Loucy (cell line): ENCODE data around the gene KRT6C.
"Not testable (repeated sequence)": the region's sequence is repeated elsewhere in the genome, so short reads cannot be mapped to it uniquely, and the experiment has no call there.

ENCODE experiments used
- H2AFZ ChIP-seq: fragments of 200-600 bp; sonication (generic); 2 replicates; pipeline ENCODE4 v1.6.0; 2016; ENCODE audit warnings: antibody characterized with exemption, mild to moderate bottlenecking, low read length, moderate library complexity
- H3F3A ChIP-seq: fragments of 200-600 bp; 2 replicates; pipeline ENCODE4 v1.6.0; 2016; ENCODE audit warnings: antibody characterized with exemption, low read depth, mild to moderate bottlenecking
- H3K27me3 ChIP-seq: fragments of 200-600 bp; sonication (generic); 2 replicates; pipeline ENCODE4 v1.6.1; 2014; ENCODE audit warnings: low read length, mild to moderate bottlenecking; ENCODE audit not compliant: insufficient read depth, poor library complexity, severe bottlenecking
- H3K36me3 ChIP-seq: fragments of 200-600 bp; sonication (generic); 2 replicates; pipeline ENCODE4 v1.6.1; 2016; ENCODE audit warnings: low read length; ENCODE audit not compliant: insufficient read depth
- H3K4me1 ChIP-seq: fragments of 200-600 bp; sonication (generic); 2 replicates; pipeline ENCODE4 v1.5.1; 2014; ENCODE audit warnings: low read length, mild to moderate bottlenecking; ENCODE audit not compliant: insufficient read depth, poor library complexity, severe bottlenecking
- H3K4me2 ChIP-seq: fragments of 200-600 bp; sonication (generic); 2 replicates; pipeline ENCODE4 v1.6.0; 2014; ENCODE audit warnings: antibody characterized with exemption, low read length, low read depth, mild to moderate bottlenecking; ENCODE audit not compliant: poor library complexity, severe bottlenecking
- H3K4me3 ChIP-seq: fragments of 200-600 bp; sonication (generic); 2 replicates; pipeline ENCODE4 v1.5.1; 2014; ENCODE audit warnings: low read length, mild to moderate bottlenecking, mixed read lengths; ENCODE audit not compliant: poor library complexity, severe bottlenecking
- H3K79me2 ChIP-seq: fragments of 200-600 bp; sonication (generic); 2 replicates; pipeline ENCODE4 v1.6.1; 2014; ENCODE audit warnings: low read length; ENCODE audit not compliant: insufficient read depth
- H3K9ac ChIP-seq: fragments of 200-600 bp; sonication (generic); 2 replicates; pipeline ENCODE4 v1.6.0; 2014; ENCODE audit warnings: mild to moderate bottlenecking, low read depth, low read length, moderate library complexity; ENCODE audit not compliant: poor library complexity, severe bottlenecking
- H3K9me2 ChIP-seq: fragments of 200-600 bp; sonication (generic); replicated peaks from 2 replicates; pipeline ENCODE4 v1.6.1; 2016; ENCODE audit warnings: low read depth, low read length, mixed read lengths
- H3K9me3 ChIP-seq: fragments of 200-600 bp; sonication (generic); 2 replicates; pipeline ENCODE4 v1.6.1; 2014; ENCODE audit warnings: mild to moderate bottlenecking, antibody characterized with exemption, low read length, low read depth; ENCODE audit not compliant: insufficient read depth
- H4K20me1 ChIP-seq: fragments of 200-600 bp; sonication (generic); 2 replicates; pipeline ENCODE4 v1.6.0; 2014; ENCODE audit warnings: antibody characterized with exemption, low read length, mild to moderate bottlenecking; ENCODE audit not compliant: insufficient read depth, poor library complexity, severe bottlenecking
- EZH2phosphoT487 ChIP-seq: fragments of 200-600 bp; IDR thresholded peaks from 2 replicates; pipeline ENCODE4 v1.6.1; 2018; ENCODE audit warnings: antibody characterized with exemption, mild to moderate bottlenecking, moderate library complexity, borderline replicate concordance
- TF ChIP-seq, protein P1 (sequence below): fragments of 200-600 bp; sonication (generic); conservative IDR thresholded peaks from 2 replicates; pipeline ENCODE4 v1.5.1; 2014; ENCODE audit warnings: mild to moderate bottlenecking, antibody characterized with exemption, low read length

Gene KRT6C

DNA sequence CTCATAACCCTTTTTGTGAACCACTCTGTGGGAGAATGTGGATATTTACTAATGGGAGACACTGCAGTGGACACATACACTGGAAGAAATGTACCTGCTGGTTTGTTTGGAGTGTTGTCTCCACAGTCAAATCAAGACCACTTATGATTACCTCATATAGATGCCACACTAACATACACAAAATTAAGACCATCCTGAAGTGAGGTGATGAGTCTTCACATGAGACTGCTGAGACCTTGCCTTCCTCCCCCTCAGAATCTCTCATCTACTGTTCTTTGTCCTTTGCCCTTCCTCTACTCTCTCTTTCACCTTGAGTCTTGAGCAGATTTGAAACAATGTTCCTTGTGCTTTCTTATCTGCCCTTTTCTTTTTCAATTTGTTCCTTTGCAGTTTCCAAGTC, 15.1 kb upstream of the KRT6C start:
- H3K9me2 ChIP-seq, result no peaks in the 10 kb centered on the region; the same call in 1 of the 2 replicates
- H2AFZ ChIP-seq, result no peak overlapping the region
- no peak for TF ChIP-seq EZH2phosphoT487
- TF ChIP-seq, protein P1, sequence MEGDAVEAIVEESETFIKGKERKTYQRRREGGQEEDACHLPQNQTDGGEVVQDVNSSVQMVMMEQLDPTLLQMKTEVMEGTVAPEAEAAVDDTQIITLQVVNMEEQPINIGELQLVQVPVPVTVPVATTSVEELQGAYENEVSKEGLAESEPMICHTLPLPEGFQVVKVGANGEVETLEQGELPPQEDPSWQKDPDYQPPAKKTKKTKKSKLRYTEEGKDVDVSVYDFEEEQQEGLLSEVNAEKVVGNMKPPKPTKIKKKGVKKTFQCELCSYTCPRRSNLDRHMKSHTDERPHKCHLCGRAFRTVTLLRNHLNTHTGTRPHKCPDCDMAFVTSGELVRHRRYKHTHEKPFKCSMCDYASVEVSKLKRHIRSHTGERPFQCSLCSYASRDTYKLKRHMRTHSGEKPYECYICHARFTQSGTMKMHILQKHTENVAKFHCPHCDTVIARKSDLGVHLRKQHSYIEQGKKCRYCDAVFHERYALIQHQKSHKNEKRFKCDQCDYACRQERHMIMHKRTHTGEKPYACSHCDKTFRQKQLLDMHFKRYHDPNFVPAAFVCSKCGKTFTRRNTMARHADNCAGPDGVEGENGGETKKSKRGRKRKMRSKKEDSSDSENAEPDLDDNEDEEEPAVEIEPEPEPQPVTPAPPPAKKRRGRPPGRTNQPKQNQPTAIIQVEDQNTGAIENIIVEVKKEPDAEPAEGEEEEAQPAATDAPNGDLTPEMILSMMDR, result no peak
- no peaks in the 10 kb centered on the region for H4K20me1 ChIP-seq
- no peak overlapping the region for H3K4me2 ChIP-seq
- no peaks in the 10 kb centered on the region for H3K27me3 ChIP-seq
- no peaks in the 10 kb centered on the region; the same call in 1 of the 2 replicates for H3K9me3 ChIP-seq
- H3K36me3 ChIP-seq, result no peaks in the 10 kb centered on the region
- no peaks in the 10 kb centered on the region for H3K79me2 ChIP-seq
- H3F3A ChIP-seq, result no peaks in the 10 kb centered on the region
- H3K4me3 ChIP-seq, result no peak overlapping the region
- no peaks in the 10 kb centered on the region for H3K4me1 ChIP-seq
- H3K9ac ChIP-seq, result no peak overlapping the region

DNA sequence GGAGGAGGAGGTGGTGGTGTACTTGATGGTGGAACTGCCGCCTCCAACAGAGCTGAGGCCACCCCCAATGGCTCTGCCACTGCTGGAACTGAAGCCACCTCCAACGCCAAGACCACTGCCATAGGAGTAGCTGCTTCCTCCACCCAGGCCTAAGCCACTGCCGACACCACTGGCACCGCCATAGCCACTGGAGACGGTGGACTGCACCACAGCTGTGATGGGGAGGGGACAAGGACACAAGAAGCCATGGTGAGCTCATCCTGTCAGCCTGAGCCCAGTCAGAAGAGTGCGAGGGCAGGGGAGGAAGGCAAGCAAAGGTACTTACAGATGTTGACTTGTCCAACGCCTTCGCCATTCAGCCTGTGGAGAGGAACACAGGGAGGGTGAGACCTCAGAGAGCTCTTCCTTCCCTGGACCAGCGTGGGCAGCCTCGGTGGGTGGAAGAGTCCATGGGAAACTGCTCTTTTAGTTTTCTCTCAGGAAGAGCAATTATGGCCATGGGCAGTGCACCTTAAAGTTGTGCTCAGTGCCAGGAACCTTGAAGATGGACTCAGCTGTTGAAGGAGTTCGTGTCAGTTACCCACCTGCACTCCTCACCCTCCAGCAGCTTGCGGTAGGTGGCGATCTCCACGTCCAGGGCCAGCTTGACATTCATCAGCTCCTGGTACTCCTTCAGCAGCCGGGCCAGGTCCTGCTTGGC, 14.3 kb upstream of the KRT6C start:
- H3K27me3 ChIP-seq, H3K9me3 ChIP-seq: not testable (repeated sequence)

DNA sequence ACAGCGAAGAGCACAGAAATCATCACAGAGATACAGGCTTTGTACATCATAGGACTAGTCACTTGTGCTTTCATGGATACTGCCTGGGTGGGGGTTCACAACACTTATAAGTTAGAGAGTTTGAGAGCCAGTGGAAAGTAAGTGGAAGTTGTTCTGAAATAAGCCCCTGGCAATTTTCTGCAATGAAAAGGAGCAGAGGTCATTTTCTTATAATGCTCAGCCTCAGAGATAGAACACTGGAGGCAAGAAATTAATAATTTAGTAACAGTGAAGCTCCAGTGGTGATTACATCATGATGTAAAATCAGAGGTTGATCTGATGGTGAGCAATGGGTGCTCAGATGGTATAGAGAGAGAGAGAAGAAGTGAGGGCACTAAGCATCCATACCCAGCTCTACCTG, 13.6 kb upstream of the KRT6C start:
- Histone ChIP-seq H3K79me2 (no peaks in the 10 kb centered on the region), H3F3A (no peaks in the 10 kb centered on the region), H4K20me1 (no peaks in the 10 kb centered on the region), H3K36me3 (no peaks in the 10 kb centered on the region), H3K27me3 (no peaks in the 10 kb centered on the region), H3K4me1 (no peaks in the 10 kb centered on the region), H3K4me2 (no peak overlapping the region), H3K4me3 (no peak overlapping the region), H3K9ac (no peak overlapping the region), H3K9me2 (no peaks in the 10 kb centered on the region; the same call in 1 of the 2 replicates), H2AFZ (no peak overlapping the region), H3K9me3 (no peaks in the 10 kb centered on the region; the same call in 1 of the 2 replicates)
- no peak for TF ChIP-seq EZH2phosphoT487
- TF ChIP-seq, protein P1, result no peak

More for the DNA sequence above, 14.3 kb upstream of the KRT6C start:
- not testable (repeated sequence) for H3K79me2 ChIP-seq, H4K20me1 ChIP-seq, H3K4me2 ChIP-seq, H3K36me3 ChIP-seq, H3K9ac ChIP-seq, H3K4me3 ChIP-seq, H2AFZ ChIP-seq, H3F3A ChIP-seq, H3K4me1 ChIP-seq, H3K9me2 ChIP-seq
